NCI-H187 (cell line): Measurements from ENCODE around the gene ELFN1.

Experiments used
- DNase-seq, 2 experiments: peaks; one replicate each; lab custom pipeline; 2025; lab: John Stamatoyannopoulos, UW

ELFN1 gene

DNA sequence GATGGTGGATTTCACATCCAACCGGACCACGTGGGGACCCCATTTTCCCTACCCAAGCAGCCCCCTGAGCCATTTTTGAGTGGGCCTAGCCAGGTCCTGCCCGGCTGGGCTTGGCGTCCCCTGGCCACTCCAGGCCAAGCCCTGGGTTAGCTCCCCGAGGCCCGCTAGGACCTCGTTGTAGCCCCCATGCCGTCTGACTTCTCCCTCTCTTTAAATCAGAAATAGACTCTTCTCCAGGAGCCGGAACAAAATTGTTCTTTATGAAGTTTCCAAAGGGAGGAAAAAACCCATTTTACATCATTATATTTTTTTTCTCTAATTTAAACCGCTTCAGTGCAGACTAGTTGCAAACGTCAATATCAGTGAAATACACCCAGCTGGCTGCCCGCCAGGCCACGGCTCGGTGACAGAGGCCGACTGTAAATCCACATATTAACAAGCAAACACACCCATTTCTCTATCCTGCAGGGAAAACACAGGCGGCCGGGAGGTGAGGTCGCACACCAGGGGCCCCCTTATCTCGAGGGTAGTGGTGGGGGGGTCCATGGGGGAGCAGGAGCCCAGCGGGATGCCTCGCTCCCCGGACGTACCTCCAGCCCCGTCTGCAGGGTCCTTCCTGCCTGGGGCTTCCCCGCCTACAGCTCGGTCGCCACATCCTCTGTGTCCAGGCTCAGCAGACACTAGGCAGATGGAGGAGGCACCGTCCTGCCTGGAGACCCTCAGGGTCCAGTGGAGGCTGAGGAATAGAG lies 72.7 kb downstream of the ELFN1 start:
- no peak for DNase-seq

DNA sequence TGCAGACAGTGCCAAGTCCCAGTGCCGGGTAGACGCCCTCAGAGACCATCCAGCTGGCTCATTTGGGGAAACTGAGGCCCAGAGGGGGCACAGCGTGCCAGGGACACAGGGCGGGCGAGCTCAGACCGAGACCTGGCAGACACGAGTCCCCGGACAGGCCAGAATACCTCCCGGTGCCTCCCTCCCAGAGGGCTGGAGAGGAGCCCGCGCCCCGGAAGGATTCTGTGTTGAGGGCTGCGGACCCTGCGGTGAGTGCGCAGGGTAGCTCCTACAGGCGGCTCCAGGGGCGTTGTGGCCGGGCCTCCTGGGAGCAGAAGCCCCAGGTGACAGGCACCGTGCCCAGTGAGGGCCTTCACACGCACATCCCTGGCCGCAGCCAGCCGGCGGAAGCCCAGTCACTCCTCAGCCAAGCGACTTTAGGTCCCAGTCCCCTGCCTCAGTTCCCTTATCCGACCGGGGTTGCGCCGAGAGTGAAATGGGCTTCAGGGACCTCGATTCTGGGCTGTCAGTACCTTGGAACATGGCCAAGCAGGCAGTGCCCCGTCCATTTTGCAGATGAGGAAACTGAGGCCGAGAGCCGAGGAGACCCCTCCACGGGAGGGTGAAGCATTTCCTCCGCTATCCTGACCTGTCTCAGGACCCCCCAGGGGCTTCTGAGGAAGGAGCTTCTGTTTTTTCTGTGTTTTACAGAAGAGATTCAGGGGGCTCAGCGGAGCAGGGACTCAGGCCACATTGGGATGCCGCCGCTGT lies 73.6 kb downstream of the ELFN1 start:
- no peak for DNase-seq

GRCh38 chr7:1744296-1745017 lies 74.4 kb downstream of the ELFN1 start:
- DNase-seq: no peak

GRCh38 chr7:1745018-1745532 lies 75.0 kb downstream of the ELFN1 start:
- no peak for DNase-seq

DNA sequence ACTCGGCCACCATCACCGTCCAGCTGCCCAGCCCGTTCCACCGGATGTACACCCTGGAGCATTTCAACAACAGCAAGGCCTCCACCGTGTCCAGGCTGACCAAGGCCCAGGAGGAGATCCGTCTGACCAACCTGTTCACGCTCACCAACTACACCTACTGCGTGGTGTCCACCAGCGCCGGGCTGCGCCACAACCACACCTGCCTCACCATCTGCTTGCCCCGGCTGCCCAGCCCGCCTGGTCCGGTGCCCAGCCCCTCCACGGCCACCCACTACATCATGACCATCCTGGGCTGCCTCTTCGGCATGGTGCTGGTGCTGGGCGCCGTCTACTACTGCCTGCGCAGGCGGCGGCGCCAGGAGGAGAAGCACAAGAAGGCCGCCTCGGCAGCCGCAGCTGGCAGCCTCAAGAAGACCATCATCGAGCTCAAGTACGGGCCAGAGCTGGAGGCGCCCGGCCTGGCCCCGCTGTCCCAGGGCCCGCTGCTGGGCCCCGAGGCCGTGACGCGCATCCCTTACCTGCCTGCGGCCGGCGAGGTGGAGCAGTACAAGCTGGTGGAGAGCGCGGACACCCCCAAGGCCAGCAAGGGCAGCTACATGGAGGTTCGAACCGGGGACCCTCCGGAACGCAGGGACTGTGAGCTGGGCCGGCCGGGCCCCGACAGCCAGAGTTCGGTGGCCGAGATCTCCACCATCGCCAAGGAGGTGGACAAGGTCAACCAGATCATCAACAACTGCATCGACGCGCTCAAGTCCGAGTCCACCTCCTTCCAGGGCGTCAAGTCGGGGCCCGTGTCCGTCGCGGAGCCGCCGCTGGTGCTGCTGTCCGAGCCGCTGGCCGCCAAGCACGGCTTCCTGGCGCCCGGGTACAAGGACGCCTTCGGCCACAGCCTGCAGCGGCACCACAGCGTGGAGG lies 75.8 kb downstream of the ELFN1 start:
- DNase-seq: no peak

DNA sequence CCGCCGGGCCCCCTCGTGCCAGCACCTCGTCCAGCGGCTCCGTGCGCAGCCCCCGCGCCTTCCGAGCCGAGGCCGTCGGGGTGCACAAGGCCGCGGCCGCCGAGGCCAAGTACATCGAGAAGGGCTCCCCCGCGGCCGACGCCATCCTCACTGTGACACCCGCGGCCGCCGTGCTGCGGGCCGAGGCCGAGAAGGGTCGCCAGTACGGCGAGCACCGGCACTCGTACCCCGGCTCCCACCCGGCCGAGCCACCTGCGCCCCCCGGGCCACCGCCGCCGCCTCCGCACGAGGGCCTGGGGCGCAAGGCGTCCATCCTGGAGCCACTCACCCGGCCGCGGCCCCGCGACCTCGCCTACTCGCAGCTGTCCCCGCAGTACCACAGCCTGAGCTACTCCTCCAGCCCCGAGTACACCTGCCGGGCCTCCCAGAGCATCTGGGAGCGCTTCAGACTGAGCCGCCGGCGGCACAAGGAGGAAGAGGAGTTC lies 76.5 kb downstream of the ELFN1 start:
- DNase-seq: no peak

DNA sequence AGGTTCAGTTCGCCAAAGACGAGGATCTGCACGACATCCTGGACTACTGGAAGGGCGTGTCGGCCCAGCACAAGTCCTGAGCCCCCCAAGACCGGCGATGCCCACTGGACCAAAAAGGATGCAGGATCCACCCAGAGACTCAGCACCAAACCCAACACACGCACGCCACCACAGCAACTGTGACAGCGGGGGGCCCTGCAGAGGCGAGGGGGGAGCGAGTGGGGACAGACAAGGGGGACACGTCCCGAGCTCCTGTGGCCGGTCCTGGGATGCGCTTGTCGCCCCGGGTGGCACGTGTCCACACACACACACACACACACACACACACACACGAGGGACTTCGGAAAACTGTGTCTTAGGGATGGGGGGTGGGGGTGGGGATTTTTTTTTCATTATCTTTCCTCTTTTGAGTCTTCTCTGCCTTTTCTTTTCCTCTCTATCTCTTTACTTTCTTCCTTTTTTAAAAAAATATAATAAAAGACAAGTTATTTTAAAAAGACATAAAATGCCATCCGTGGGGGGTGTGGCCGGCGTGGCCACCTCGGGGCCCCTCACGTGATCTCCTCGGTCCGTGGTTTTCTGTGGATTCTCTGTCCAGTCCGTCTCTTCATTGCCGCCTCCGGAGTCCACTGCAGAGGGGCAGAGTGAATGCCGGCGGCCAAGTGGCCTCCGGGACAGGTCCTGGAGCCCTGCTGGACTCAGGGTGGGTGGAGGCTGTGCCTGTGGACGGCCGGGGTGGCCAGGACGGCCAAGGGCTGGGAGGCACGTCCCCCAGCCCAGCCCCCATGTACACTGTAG lies 77.1 kb downstream of the ELFN1 start:
- DNase-seq: no peak

GRCh38 chr7:1748076-1748838 lies 78.2 kb downstream of the ELFN1 start:
- DNase-seq: no peak

- DNase-seq: no peak
Observed at GRCh38 chr7:1748839-1749173, 78.7 kb downstream of the ELFN1 start.

DNA sequence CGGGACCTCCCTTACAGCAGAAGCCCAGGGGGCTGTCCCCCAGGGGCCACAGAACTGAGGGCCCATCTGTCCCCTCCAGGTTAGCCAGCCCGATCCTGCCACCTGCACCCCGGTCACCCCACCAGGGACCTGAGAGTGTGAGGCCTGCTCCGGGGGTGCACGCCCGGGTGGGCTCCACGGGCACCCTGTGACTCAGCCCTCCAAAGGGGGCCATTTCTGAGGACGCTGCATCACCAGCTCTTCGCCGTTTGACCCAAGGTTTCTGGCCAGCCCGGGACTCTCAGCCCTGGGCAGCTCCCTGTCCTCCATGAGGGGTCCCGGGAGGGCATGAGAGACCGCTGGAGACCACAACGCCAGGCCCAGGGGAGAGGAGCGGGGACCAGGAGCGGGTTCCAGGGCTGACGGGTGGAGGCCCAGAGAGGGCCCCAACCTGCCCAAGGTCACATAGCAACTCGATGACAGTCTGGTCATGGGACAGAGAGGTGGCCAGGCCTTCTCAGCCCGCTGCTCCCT lies 79.3 kb downstream of the ELFN1 start:
- no peak for DNase-seq

- no peak for DNase-seq
Observed at GRCh38 chr7:1749864-1750466, 79.9 kb downstream of the ELFN1 start.

DNA sequence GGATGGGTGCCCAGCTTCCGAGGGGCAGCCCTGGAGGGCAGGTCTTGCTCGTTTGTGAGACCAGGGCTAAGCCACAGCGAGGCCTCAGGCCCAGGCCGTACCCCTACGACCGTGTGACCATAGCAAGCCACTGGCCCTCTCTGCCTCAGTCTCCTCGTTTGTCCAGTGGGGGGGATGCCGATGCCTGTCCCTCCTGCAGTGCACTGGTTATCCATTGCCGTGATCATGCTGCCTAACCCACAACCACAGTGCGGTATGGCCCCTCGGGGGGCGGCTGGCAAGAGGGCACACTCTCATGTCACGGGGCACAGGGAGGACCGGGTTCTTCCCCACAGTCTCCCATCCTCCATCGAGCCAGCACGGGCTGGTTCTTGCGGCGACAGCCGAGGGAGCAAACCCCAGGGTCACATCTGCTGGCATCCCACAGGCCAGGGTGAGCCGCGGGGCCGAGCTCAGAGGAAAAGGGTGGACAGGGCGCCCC lies 80.5 kb downstream of the ELFN1 start:
- no peak for DNase-seq

- no peak for DNase-seq
Observed at GRCh38 chr7:1752111-1752510, 82.0 kb downstream of the ELFN1 start.

- DNase-seq: no peak
Observed at GRCh38 chr7:1752771-1753563, 82.9 kb downstream of the ELFN1 start.

DNA sequence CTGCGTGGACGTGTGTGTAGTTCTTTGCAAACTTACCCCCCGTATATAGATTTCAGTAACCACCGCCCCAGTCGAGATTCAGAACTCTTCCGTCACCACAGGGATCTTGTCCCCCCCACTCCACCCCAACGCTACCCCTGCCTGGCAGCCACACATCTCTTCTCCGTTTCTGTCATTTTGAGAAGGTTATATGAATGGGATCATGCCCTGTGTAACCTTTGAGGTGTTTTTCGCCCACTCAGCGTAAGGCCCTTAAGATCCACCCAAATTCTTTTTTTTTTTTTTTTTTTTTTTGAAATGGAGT lies 83.4 kb downstream of the ELFN1 start:
- DNase-seq: no peak

GRCh38 chr7:1754345-1754908 lies 84.3 kb downstream of the ELFN1 start:
- DNase-seq: no peak

GRCh38 chr7:1755783-1756625 lies 85.9 kb downstream of the ELFN1 start:
- no peak for DNase-seq
